Measurements from ENCODE around the gene ERBB4.
"Not testable (repeated sequence)": the region's sequence is repeated elsewhere in the genome, so short reads cannot be mapped to it uniquely, and the experiment has no call there.

ERBB4 gene

GRCh38 chr2:212197776-212198175 is 340.8 kb downstream of the ERBB4 start:
- Histone ChIP-seq H3K4me1 (no peaks in the 10 kb centered on the region), H3K27ac (no peak overlapping the region), H3K9ac (no peak overlapping the region), H3K27me3 (ENCODE audit: control insufficient read depth, insufficient read depth, low read length) (no peaks in the 10 kb centered on the region), H3K9me3 (ENCODE audit: control insufficient read depth, low read length) (no peaks in the 10 kb centered on the region), H2AFZ (no peak overlapping the region), H3K79me2 (no peaks in the 10 kb centered on the region), H3K36me3 (ENCODE audit: control insufficient read depth, insufficient read depth, low read length) (no peaks in the 10 kb centered on the region), H3K4me3 (ENCODE audit: low read depth, low read length) (no peak overlapping the region), H3K4me2 (ENCODE audit: low read length) (no peak overlapping the region)
- TF ChIP-seq, protein P1, sequence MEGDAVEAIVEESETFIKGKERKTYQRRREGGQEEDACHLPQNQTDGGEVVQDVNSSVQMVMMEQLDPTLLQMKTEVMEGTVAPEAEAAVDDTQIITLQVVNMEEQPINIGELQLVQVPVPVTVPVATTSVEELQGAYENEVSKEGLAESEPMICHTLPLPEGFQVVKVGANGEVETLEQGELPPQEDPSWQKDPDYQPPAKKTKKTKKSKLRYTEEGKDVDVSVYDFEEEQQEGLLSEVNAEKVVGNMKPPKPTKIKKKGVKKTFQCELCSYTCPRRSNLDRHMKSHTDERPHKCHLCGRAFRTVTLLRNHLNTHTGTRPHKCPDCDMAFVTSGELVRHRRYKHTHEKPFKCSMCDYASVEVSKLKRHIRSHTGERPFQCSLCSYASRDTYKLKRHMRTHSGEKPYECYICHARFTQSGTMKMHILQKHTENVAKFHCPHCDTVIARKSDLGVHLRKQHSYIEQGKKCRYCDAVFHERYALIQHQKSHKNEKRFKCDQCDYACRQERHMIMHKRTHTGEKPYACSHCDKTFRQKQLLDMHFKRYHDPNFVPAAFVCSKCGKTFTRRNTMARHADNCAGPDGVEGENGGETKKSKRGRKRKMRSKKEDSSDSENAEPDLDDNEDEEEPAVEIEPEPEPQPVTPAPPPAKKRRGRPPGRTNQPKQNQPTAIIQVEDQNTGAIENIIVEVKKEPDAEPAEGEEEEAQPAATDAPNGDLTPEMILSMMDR (IDR thresholded peaks at IDR 0.05), result no peak

DNA sequence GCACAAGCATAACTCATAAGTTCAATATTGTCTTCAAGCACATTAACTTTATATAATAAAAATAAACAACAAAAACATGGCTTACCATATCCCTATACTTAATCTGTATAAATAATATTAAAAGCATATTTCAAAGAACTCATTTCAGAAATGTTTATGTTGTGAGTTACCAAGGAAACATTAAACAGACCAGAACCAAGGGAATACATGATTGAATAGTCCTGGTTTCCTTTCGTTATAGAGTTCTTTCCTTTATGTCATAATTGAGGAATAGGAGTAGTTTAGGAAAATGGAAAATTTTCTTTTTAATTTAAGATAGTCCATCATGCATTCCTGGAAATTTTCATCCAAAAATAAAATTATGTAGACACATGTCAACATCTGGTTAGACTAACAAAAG is 343.0 kb downstream of the ERBB4 start:
- Histone ChIP-seq H3K4me3 (ENCODE audit: low read depth, low read length) (no peak overlapping the region), H3K79me2 (no peaks in the 10 kb centered on the region), H3K36me3 (ENCODE audit: control insufficient read depth, insufficient read depth, low read length) (no peaks in the 10 kb centered on the region), H3K27me3 (ENCODE audit: control insufficient read depth, insufficient read depth, low read length) (no peaks in the 10 kb centered on the region), H3K4me1 (no peaks in the 10 kb centered on the region), H3K9me3 (ENCODE audit: control insufficient read depth, low read length) (no peaks in the 10 kb centered on the region), H2AFZ (no peak overlapping the region), H3K4me2 (ENCODE audit: low read length) (no peak overlapping the region), H3K27ac (no peak overlapping the region), H3K9ac (no peak overlapping the region)
- TF ChIP-seq, protein P1 (IDR thresholded peaks at IDR 0.05), result no peak

GRCh38 chr2:212194396-212194795 is 344.2 kb downstream of the ERBB4 start:
- Histone ChIP-seq H3K4me2 (ENCODE audit: low read length) (no peak overlapping the region), H3K79me2 (no peaks in the 10 kb centered on the region), H3K27me3 (ENCODE audit: control insufficient read depth, insufficient read depth, low read length) (no peaks in the 10 kb centered on the region), H3K4me3 (ENCODE audit: low read depth, low read length) (no peak overlapping the region), H3K27ac (no peak overlapping the region), H3K4me1 (no peaks in the 10 kb centered on the region), H2AFZ (no peak overlapping the region), H3K36me3 (ENCODE audit: control insufficient read depth, insufficient read depth, low read length) (no peaks in the 10 kb centered on the region), H3K9ac (no peak overlapping the region), H3K9me3 (ENCODE audit: control insufficient read depth, low read length) (no peaks in the 10 kb centered on the region)
- TF ChIP-seq, protein P1 (IDR thresholded peaks at IDR 0.05), result no peak

DNA sequence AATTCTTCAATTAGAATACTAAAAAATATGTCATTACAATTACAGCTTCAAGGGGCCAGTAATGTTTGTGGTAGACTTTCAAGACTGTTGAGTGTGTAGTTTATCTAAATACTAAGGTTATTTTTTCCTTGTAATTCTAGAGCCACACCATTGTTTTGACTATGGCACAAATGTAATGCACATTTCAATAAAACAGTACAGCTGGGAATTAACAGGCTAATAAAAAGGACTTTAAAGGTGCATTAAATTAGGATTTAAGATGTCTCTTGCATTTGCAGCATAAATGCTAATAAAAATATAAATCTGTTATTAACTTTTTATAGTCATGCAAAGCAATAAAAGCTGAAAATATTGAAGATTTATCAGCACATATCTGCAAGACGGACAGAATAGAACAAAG is 344.8 kb downstream of the ERBB4 start:
- TF ChIP-seq, protein P1 (IDR thresholded peaks at IDR 0.05), result no peak
- no peaks in the 10 kb centered on the region for H3K27me3 ChIP-seq (ENCODE audit: control insufficient read depth, insufficient read depth, low read length)
- no peak overlapping the region for H3K9ac ChIP-seq
- no peak overlapping the region for H3K4me2 ChIP-seq (ENCODE audit: low read length)
- no peak overlapping the region for H3K27ac ChIP-seq
- no peak overlapping the region for H2AFZ ChIP-seq
- no peaks in the 10 kb centered on the region for H3K9me3 ChIP-seq (ENCODE audit: control insufficient read depth, low read length)
- H3K4me1 ChIP-seq, result no peaks in the 10 kb centered on the region
- H3K4me3 ChIP-seq (ENCODE audit: low read depth, low read length), result no peak overlapping the region
- no peaks in the 10 kb centered on the region for H3K79me2 ChIP-seq
- H3K36me3 ChIP-seq (ENCODE audit: control insufficient read depth, insufficient read depth, low read length), result no peaks in the 10 kb centered on the region

DNA sequence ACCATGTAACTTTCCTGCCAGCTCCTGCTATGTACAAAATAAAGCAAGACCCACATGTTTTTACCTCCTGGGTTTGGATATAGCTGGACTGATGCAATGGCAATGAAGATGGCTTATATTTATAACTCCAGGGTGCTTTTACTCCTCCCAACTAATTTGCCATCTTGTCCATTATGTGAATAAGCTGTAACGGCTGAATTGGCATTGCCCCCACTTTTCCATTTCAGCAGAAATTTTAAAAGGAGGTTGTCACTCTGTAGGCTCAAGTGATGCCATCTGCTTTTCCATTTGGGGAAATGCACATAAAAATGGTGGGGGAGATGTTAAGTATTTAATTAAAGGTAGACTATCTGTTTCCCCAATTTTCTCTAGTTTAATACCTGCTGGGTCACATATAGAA is 345.5 kb downstream of the ERBB4 start:
- TF ChIP-seq, protein P1 (IDR thresholded peaks at IDR 0.05), result no peak

DNA sequence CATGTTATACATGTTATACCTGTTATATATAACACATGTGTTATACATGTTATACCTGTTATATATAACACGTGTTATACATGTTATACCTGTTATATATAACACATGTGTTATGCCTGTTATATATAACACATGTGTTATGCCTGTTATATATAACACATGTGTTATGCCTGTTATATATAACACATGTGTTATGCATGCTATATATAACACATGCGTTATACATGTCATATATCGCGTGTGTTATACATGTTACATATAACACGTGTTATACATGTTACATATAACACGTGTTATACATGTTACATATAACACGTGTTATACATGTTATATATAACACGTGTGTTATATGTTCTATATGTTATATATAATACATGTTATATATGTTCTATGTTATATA is 347.2 kb downstream of the ERBB4 start:
- not testable (repeated sequence) for H3K4me1 ChIP-seq; H3K9ac ChIP-seq; H3K36me3 ChIP-seq (ENCODE audit: control insufficient read depth, insufficient read depth, low read length)

More for the DNA sequence above, 345.5 kb downstream of the ERBB4 start:
- H3K4me1 ChIP-seq, result no peaks in the 10 kb centered on the region
- H3K9ac ChIP-seq, result no peak overlapping the region
- no peaks in the 10 kb centered on the region for H3K9me3 ChIP-seq (ENCODE audit: control insufficient read depth, low read length)
- H3K27me3 ChIP-seq (ENCODE audit: control insufficient read depth, insufficient read depth, low read length), result no peaks in the 10 kb centered on the region
- H3K4me2 ChIP-seq (ENCODE audit: low read length), result no peak overlapping the region
- no peak overlapping the region for H3K27ac ChIP-seq
- no peak overlapping the region for H3K4me3 ChIP-seq (ENCODE audit: low read depth, low read length)
- no peak overlapping the region for H2AFZ ChIP-seq
- H3K79me2 ChIP-seq, result no peaks in the 10 kb centered on the region
- no peaks in the 10 kb centered on the region for H3K36me3 ChIP-seq (ENCODE audit: control insufficient read depth, insufficient read depth, low read length)

More for the DNA sequence above, 347.2 kb downstream of the ERBB4 start:
- H2AFZ ChIP-seq; H3K27ac ChIP-seq; H3K9me3 ChIP-seq (ENCODE audit: control insufficient read depth, low read length); H3K4me3 ChIP-seq (ENCODE audit: low read depth, low read length); H3K27me3 ChIP-seq (ENCODE audit: control insufficient read depth, insufficient read depth, low read length); H3K79me2 ChIP-seq; H3K4me2 ChIP-seq (ENCODE audit: low read length): not testable (repeated sequence)
